ENCODE measurements around the gene PAIP2. TPM values are rescaled to one million over a fixed set of nuclear protein-coding genes. Genes with fewer than 3 reads are reported as not detected.

PAIP2 gene
- total RNA-seq, 1 donor from 2014 or later, result 70.0 TPM

- intact Hi-C loops (cut with DNase I), result no loop called here
- H3K36me3 ChIP-seq, result peaks cover 13% of the 10 kb centered on the region
- no peaks in the 10 kb centered on the region for H3K27me3 ChIP-seq
- no peak for DNase-seq
- ATAC-seq, result no peak
- TF ChIP-seq CTCF (IDR thresholded peaks at IDR 0.05), result no peak
- no peak overlapping the region for H3K27ac ChIP-seq
- H3K4me3 ChIP-seq, result no peak overlapping the region
- no peaks in the 10 kb centered on the region for H3K4me1 ChIP-seq
- H3K9me3 ChIP-seq, result no peaks in the 10 kb centered on the region
Measured at GRCh38 chr5:139376364-139376763, 34.7 kb downstream of the PAIP2 start.

GRCh38 chr5:139377226-139377625 is 35.6 kb downstream of the PAIP2 start:
- intact Hi-C loops (cut with DNase I), result no loop called here
- Histone ChIP-seq H3K36me3 (peaks cover 4% of the 10 kb centered on the region), H3K4me1 (no peaks in the 10 kb centered on the region), H3K27me3 (no peaks in the 10 kb centered on the region), H3K4me3 (no peak overlapping the region), H3K27ac (no peak overlapping the region), H3K9me3 (no peaks in the 10 kb centered on the region)
- DNase-seq, result peak; percentile 19
- TF ChIP-seq CTCF (IDR thresholded peaks at IDR 0.05), result no peak
- ATAC-seq, result no peak

GRCh38 chr5:139378101-139378825 is 36.6 kb downstream of the PAIP2 start:
- Histone ChIP-seq H3K4me3 (no peak overlapping the region), H3K9me3 (no peaks in the 10 kb centered on the region), H3K36me3 (no peaks in the 10 kb centered on the region), H3K27ac (no peak overlapping the region), H3K4me1 (no peaks in the 10 kb centered on the region), H3K27me3 (no peaks in the 10 kb centered on the region)
- DNase-seq (peak; percentile 68), ATAC-seq (no peak)
- intact Hi-C loops (cut with DNase I), result no loop called here
- no peak for TF ChIP-seq CTCF (IDR thresholded peaks at IDR 0.05)

- peak; percentile 42 for DNase-seq
Measured at GRCh38 chr5:139378941-139379361, 37.3 kb downstream of the PAIP2 start.

GRCh38 chr5:139379626-139380449 is 38.2 kb downstream of the PAIP2 start:
- intact Hi-C loops (cut with DNase I), result no loop called here
- Histone ChIP-seq H3K27ac (no peak overlapping the region), H3K27me3 (no peaks in the 10 kb centered on the region), H3K9me3 (no peaks in the 10 kb centered on the region), H3K4me3 (no peak overlapping the region), H3K36me3 (no peaks in the 10 kb centered on the region), H3K4me1 (no peaks in the 10 kb centered on the region)
- ATAC-seq (no peak), DNase-seq (no peak)
- TF ChIP-seq CTCF (IDR thresholded peaks at IDR 0.05), result no peak

More at GRCh38 chr5:139378941-139379361, 37.3 kb downstream of the PAIP2 start:
- Histone ChIP-seq H3K4me1 (no peaks in the 10 kb centered on the region), H3K27ac (no peak overlapping the region), H3K9me3 (no peaks in the 10 kb centered on the region), H3K36me3 (no peaks in the 10 kb centered on the region), H3K4me3 (no peak overlapping the region), H3K27me3 (no peaks in the 10 kb centered on the region)
- intact Hi-C loops (cut with DNase I), result no loop called here
- no peak for ATAC-seq
- TF ChIP-seq CTCF (IDR thresholded peaks at IDR 0.05), result no peak

Data from upper lobe of right lung (tissue), 1 donor.